ENCODE data around the gene KLHL11.
"Not testable (repeated sequence)": the region's sequence is repeated elsewhere in the genome, so short reads cannot be mapped to it uniquely, and the experiment has no call there.

Gene KLHL11

DNA sequence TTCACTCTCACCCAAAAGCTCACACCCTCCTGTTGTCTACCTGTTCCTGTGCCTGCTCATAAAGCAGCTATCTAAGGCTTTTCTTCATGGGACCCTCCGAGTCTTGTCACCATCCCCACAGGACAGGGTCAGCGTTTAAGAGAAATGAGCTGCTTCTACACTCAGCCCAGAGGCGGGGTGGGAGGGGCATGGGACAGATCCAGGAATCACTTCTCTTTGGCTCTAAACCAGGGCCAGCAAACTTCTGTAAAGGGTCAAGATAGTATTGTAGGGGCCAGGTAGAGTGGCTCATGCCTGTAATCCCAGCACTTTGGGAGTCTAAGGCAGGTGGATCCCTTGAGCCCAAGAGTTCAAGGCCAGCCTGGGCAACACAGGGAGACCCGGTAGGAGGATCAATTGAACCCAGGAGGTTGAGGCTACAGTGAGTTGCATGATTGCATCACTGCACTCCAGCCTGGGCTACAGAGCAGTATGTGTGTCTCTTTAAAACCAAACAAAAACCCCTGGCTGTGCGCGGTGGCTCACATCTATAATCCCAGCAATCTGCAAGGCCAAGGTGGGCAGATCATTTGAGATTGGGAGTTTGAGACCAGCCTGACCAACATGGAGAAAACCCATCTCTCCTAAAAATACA lies 23.2 kb upstream of the KLHL11 start:
- no peak for DNase-seq

DNA sequence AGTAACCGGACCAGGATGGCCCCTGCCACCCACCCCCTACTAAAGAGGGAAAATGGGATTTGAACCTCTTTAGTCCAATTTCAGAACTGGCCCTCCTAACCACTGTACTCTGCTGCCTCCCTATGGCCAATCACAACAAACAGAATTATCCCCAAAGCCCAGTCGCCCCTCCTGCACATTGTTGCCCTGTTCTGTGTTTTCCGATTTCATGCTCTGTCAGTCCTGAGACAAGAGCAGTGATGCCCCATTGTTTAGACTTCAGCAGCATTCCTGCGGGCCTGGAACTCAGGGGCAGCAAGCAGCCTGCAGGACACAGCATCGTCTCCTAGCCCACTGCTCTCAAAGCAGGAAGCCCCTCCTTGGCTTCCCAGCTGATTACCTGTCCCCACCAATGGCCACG lies 20.5 kb upstream of the KLHL11 start:
- DNase-seq, result no peak

DNA sequence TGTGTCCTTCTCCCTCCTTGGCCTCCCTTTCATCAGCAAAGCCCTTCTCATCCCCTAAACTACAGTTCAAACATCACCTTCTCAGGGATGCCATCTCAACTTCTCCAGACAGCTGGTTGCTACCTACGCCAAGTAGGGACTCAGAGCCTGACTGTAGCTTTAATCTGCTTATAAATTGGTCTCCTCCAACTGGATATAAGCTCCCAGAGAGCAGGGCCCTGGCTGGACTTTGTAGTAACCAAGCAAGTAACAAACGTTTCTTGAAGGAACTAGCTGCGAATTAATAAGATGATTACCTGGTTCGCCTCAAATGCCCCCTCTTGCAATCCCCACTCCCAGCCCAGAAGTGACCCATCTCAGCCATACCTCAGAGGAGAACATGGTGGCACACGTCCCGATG lies 17.5 kb upstream of the KLHL11 start:
- DNase-seq, result no peak

DNA sequence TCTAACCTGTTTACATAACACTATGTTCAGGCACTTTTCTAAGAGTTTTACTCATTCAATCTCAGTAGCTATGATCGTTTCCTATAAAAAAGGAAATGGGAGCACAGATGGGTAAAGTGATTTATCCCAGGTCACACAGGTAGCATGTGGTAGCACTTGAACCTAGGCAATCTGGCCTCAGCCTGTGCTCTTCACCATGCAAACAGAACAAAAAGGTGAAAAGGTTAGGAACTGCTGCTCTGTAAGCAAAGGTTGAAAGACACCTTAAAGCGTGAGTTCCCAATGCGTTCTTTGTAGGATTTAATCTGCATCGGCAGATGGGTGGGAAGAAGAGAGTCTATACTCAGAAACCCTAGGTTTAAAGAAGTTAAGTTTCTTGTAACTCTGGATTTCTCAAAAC lies 14.9 kb upstream of the KLHL11 start:
- DNase-seq, result no peak

DNA sequence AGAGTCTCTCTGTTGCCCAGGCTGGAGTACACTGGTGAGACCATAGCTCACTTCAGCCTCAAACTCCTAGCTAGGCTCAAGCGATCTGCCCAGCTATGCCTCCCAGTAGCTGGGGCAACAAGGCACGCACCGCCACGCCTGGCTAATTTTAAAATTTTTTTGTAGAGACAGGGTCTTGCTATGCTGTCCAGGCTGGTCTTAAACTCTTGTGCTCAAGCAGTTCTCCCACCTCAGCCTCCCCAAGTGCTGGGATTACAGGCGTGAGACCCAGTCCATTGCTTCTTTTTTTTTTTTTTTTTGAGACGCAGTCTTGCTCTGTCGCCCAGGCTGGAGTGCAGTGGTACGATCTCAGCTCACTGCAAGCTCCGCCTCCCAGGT lies 9.1 kb upstream of the KLHL11 start:
- not testable (repeated sequence) for DNase-seq

DNA sequence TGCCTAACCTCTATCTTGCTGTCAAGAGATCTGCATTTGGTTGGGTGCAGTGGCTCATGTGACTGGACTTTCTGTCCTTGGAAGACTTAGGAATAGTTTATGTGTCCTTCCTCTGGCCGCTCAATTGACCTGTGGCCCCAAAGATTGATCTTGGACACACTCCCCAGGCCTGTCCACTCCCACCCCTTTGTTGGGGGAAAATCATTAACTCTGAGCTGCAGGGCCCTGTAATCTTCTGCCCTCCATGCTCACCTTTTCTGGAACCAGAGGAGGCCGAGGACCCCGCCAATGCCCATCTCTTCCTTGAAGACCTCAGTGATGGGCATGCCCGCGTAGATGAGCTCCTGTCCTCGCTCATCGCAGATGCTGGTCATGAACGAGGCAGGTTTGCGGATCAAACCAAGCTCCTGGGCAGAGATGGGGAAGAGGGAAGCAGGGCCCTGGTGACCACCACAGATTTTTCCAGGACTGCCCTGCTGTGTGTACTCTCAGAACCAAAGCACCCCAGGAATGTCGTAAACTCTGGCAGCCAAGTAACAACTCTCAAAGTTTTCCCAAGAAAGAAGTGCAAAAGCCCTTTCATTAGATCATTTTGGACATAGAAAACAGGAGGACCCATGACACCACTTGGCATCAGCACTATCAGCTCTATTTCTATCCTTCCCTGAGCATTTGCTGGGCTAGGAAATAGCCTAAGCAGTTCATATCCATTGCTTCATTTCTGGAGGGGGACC lies 8.5 kb upstream of the KLHL11 start:
- no peak for DNase-seq

DNA sequence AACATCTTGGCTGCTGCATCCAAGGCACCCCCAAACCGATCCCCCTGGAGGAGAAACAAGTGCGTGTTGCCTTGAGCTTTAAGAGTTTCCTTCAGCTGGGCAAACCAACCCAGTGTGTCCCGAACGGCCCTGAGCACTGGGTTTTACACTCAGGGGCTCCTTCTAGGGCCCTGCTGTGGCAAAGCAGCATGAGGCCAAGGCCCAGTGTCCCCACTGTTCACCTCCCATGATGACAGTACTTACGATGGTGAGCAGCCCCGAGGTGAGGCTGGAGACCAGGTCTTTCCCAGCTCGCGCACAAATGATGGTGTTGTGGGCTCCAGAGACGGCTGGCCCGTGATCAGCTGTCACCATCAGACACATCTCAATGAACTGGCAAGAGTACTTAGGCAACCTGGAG lies 6.6 kb upstream of the KLHL11 start:
- DNase-seq, result no peak

DNA sequence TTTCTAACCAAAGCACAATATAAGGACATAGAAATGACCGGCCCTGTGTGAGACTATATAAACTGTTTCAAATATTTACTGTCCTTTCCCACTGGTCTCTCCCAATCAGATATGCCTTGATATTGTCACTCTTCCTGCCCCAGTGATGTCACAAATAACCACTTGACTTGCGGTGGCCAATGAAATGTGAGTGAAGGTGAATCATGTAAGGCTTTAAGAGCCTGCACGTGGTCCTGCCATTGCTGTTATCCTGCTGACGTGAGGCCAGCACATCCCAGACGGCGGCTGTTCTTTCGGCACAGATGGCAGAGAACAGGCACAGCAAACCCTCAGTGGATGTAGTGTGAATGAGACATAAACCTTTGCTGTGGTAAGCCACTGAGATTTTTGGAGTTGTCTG lies 5.4 kb upstream of the KLHL11 start:
- no peak for DNase-seq

DNA sequence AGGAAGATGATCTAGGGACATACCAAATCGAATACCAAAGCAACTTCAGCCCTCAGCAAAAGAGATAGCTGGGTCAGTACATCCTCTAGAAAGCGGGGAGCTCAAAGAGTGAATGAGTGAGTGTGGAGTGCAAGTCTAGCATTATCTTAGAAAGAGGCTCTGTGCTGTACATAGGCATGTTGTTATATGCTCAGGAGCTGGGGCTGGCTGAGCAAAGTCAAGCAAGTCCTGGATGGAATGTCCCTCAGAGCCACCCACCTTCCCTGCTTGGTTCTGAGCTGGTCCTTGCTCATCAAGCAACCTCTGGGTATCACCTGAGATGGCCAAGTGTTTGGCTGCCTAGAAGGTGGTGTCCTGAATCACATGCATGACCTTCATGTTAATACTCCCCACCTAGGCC lies 4.9 kb upstream of the KLHL11 start:
- no peak for DNase-seq

DNA sequence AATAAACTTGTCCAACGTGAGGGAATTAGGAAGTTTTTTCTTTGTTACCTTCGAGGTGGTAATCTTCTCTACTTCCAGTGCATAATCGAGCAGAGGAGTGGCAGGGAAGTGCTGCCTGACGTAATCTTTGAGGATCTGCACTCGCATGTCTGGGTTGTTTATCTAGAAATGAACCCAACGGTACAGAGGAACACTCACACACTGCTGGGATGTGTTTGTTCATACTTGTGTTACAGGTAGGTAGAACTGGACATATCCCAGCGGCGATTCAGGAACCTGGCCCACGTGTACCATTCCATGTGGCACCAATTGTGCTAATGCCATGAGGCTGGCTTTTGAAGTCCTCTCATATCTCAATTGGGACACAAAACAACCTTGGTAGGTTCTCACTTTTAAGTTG lies 4.2 kb upstream of the KLHL11 start:
- DNase-seq, result no peak

DNA sequence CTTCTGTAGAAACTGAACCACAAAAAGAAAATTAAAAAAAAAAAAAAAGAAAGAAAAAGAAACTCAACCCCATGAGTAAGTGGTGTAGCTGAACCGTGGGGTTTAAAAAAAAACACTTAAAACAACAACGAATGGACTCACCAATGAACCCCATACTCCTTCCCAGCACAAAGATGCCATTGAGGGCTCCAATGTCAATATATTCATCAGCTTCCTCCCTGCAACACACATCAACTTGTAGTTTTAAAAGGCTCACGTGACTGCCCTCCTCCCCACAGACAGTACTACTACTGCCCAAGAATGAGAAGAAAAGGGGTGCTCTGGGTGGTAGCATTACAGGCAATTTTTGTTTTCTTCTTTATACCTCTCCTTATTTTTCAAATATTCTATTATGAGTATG lies 3.3 kb upstream of the KLHL11 start:
- no peak for DNase-seq

DNA sequence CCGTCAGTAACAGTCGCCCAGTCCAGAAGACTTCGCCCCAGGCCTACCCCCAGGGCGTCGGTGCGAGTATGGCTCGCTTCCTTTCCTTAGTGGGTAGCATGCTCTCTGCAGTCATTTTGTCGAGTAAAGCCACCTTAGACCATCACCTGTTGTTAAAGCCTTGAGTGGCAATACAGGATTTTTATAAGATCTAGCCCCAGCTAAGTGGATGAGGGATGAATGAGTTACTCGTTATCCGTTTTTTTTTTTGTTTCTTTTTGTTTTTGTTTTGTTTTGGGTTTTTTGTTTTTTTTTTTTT lies 322 bp upstream of the KLHL11 start:
- DNase-seq, result no peak

DNA sequence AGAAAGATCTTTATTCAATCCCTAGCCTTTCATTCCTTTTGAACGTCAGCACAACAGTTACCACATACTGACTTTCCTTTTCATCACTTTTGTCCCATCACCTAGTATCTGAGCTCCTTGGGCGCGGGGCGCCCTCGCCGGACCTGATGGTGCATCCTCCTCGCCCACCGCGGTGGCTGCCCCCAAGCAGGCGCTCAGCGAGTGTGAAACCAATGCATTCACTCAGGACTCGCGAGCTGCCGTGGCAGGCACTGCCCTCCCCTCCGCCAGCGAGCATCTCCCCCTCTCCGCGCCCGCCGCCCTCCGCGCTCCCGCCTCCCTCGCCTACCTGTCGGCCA lies 756 bp downstream of the KLHL11 start:
- DNase-seq, result no peak

DNA sequence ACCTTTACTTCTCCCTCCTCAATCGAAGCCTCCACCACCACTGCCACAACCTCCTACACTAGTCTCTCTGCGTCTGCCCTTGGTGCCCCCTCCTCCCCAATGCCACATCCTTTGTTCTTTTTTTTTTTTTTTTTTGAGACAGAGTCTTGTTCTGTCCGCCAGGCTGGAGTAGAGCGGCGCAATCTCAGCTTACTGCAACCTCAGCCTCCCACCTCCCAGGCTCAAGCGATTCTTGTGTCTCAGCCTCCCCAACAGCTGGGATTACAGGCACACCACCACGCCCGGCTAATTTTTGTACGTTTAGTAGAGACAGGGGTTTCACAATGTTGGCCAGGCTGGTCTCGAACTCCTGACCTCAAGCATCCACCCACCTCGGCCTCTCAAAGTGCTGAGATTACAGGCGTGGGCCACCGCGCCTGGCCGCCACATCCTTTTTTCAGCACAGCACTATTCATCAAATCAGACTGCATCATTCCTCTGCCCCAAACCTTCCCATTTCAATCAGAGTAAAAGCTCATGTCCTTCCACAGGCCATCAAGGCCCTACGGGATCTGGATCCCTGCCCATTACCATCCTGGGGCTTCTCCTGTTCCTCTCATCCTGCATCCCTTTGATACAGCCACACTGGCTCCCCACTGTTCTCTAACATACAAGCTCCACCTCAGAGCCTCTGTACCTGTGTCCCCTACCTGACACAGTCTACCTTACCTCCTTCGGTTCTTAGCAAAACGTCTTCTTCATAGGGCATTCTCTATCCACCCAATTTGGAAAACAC lies 2.0 kb downstream of the KLHL11 start:
- peak in 1 of 6 experiments; percentile 21 for DNase-seq

DNA sequence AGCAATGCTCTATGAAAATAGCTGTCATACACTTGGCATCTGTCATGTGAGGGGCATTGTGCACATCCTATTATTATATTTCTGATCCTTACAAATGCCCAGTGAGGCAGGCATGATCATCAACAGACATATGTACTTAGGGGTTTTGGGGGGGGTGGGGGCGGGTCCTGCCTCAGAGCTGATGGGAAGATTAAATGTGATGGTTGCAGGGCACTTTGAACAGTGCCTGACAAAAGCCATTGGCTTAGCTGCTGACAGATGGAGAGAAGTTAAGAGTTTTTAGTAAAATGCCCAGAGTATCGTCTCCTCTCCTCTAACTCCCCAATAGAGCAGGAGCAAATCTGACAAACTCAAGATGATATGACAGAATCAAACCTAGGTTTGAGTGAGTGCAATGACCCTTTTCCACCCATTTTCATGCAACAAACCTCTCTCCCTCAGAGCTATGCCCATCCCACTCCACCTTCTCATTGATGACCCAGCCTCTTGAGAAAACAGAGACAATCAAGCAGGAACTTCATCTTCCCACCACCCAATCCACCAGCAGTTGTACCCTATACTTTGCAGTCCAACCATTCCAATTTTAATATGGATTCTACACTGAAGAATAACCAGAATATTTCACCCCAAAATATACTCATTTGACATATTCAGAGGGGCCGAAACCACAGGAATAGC lies 4.8 kb downstream of the KLHL11 start:
- DNase-seq, result no peak

DNA sequence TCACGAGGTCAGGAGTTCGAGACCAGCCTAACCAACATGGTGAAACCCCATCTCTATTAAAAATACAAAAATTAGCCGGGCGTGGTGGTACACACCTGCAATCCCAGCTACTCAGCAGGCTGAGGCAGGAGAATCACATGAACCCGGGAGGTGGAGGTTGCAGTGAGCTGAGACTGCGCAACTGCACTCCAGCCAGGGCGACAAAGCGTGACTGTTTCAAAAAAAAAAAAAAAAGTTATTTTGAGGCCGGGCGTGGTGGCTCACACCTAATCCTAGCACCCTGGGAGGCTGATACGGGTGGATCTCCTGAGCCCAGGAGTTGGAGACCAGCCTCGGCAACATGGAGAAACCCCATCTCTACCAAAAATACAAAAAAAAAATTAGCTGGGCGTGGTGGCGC lies 13.8 kb downstream of the KLHL11 start:
- not testable (repeated sequence) for DNase-seq

DNA sequence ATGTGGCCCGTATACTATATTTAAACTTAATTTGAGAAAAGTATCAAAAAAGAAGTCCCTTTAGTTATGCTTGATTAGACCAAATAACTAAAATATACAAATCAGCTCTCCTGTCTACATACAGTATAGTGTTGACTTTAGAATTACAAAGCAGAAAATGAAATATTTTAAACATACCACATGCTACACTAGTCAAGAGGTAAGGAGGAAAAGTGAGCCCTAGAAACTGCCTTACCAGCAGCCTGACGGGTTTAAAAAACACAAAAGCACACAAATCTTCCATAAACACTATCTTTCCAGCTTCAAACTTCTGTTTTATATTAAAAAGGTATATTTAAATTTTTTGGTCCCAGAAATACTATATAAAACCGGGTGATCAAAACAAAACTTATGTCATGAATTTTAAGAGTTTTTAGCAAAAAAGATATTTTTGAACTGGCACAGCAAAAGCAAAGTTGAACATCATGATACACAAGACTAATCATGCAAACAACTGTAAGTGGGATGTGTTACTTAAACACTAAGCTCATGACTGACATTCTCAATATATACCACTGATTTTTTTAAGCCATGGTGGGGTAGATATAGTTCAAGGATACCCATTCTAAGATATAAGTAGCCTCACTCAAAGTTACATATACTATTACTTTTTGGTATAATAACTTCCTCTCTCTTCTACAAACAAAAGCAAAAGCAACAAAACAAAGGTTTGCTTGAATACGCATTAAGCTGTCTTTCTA lies 15.8 kb downstream of the KLHL11 start:
- no peak for DNase-seq

DNA sequence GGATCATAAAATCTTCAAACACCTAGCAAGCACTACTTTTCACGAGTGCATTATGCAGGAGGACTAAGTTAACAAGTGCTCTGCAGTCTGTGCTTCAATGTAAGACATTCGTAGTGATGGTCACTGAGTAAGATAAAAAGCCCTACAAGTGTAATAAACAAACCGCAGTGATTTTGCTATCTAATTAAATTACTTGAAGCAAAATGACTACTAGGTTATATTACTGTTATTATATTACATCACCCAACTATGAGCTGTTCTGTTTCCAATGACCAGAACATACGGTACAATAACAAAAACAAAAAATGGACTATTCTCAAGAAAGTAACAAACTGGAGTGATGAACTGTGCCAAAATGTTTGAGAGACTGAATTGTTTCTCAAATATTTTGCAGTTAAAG lies 16.4 kb downstream of the KLHL11 start:
- DNase-seq, result no peak

DNA sequence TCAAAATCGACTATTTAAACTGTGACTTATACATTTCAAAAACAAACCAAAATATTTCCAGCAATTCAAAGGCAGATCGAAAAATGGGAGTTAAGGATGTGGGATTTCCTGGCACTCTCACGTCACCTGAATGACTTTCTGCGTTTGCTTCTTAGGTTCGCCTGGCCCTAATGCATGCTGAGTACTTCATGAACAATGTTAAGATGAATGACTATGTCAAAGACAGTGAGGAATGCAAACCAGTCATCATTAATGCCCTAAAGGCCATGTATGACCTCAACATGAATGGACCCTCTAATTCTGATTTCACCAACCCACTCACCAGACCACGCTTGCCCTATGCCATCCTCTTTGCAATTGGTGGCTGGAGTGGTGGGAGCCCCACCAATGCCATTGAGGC lies 20.3 kb downstream of the KLHL11 start:
- no peak for DNase-seq

DNA sequence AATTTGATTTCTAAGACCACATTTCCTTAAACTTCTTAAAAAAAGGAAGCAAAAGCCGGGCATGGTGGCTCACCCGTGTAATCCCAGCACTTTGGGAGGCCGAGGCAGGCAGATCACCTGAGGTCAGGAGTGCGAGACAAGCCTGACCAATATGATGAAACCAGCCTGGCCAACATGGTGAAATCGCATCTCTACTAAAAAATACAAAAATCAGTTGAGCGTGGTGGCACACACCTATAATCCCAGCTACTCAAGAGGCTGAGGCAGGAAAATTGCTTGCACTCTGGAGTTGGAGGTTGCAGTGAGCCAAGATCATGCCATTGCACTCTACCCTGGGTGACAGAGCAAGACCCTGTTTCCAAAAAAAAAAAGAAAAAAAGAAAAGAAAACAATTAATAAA lies 24.4 kb downstream of the KLHL11 start:
- DNase-seq, result not testable (repeated sequence)

DNA sequence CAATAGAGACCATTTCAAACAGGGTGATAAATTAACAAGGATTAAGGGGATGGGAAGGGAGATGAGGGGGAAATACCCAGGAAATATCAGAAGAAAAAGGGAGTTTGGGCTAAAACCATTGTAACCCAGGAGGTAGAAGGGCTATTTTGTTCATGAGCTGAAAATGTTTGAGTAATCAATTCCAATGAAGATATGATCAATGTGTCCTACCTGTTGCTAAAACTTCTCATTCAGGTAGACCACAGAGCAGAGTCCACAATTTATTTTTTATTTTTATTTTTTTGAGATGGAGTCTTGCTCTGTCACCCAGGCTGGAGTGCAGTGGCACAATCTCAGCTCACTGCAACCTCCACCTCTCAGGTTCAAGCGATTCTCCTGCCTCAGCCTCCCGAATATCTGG lies 25.8 kb downstream of the KLHL11 start:
- DNase-seq, result not testable (repeated sequence)

DNA sequence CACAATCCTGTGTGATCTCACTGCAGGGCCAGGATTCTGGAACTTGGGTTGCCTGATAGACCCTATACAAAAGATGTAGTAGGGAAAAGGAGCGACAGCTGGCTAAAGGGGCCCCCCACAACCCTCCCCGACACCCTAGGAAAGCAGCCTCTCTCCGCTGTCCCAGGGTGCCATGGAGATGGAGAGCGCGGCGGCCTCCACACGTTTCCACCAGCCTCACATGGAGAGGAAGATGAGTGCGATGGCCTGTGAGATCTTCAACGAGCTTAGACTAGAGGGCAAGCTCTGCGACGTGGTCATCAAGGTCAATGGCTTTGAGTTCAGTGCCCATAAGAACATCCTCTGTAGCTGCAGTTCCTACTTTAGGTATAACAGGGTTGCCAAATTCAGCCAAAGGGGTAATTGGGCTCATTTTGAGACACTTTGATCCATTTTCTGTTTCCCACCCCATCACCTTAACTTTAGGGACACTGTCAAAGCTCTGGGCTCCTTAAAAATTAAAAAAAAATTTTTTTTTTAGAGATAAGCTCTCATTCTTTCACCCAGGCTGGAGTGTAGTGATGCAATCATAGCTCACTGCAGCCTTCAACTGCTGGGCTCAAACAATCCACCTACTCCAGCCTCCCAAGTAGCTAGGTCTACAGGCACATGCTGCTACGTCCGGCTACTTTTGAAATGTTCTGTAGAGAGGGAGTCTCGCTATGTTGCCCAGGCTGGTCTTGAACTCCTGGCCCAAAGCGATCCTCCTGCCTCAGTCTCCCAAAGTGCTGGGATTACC lies 27.3 kb downstream of the KLHL11 start, which contains the start of gene KLHL10:
Gene KLHL10 (plus strand): TSS at position 65 of the 778 bp plus-strand sequence. CDS start 108 bp downstream, at position 173.
- DNase-seq, result no peak
